Astrocyte (in vitro differentiated cells and primary cell): ENCODE results near the gene CDH10. TPM values are rescaled to one million over a fixed set of nuclear protein-coding genes. Genes with fewer than 3 reads are reported as not detected.

ENCODE experiments used
- DNase-seq: peaks from one replicate; pipeline ENCODE4 v3.0.0-alpha.2; 2010; ENCODE audit warnings: low read depth
- FAIRE-seq: peaks from 2 replicates; lab custom pipeline; 2011; peaks lifted over from hg19 to GRCh38; lab: Jason Lieb, UNC
- H2AFZ ChIP-seq: 2 replicates; pipeline ENCODE4 v1.6.0; 2012; ENCODE audit warnings: low read depth, low read length, inconsistent platforms
- H3K27ac ChIP-seq: 2 replicates; pipeline ENCODE4 v1.5.1; 2011; ENCODE audit warnings: low read depth, low read length, inconsistent platforms
- H3K27me3 ChIP-seq: 2 replicates; pipeline ENCODE4 v1.6.0; 2011; ENCODE audit warnings: low read length, inconsistent platforms; ENCODE audit not compliant: insufficient read depth
- H3K36me3 ChIP-seq: 2 replicates; pipeline ENCODE4 v1.5.1; 2011; ENCODE audit warnings: low read length, inconsistent platforms; ENCODE audit not compliant: insufficient read depth
- H3K4me1 ChIP-seq: 2 replicates; pipeline ENCODE4 v1.5.1; 2011; ENCODE audit warnings: low read length, inconsistent platforms; ENCODE audit not compliant: insufficient read depth
- H3K4me2 ChIP-seq: 2 replicates; pipeline ENCODE4 v1.6.0; 2012; ENCODE audit warnings: low read length, inconsistent platforms
- H3K4me3 ChIP-seq: 2 replicates; pipeline ENCODE4 v1.5.1; 2011; ENCODE audit warnings: low read depth, mild to moderate bottlenecking, low read length, inconsistent platforms; ENCODE audit not compliant: insufficient read depth
- H3K79me2 ChIP-seq: 2 replicates; pipeline ENCODE4 v1.6.0; 2012; ENCODE audit warnings: mild to moderate bottlenecking, low read length, inconsistent platforms; ENCODE audit not compliant: insufficient read depth
- H3K9ac ChIP-seq: 2 replicates; pipeline ENCODE4 v1.6.0; 2012; ENCODE audit warnings: mild to moderate bottlenecking, low read length, inconsistent platforms
- H3K9me3 ChIP-seq: 2 replicates; pipeline ENCODE4 v1.5.1; 2012; ENCODE audit warnings: low read depth, mild to moderate bottlenecking, low read length, inconsistent platforms; ENCODE audit not compliant: insufficient read depth
- H4K20me1 ChIP-seq: 2 replicates; pipeline ENCODE4 v1.6.0; 2012; ENCODE audit warnings: low read length, inconsistent platforms; ENCODE audit not compliant: insufficient read depth
- H3K27ac Mint-ChIP-seq: one replicate; pipeline ENCODE4 v1.8.0; 2021; ENCODE audit warnings: mild to moderate bottlenecking, mixed read lengths; ENCODE audit not compliant: unreplicated experiment
- H3K27me3 Mint-ChIP-seq: one replicate; pipeline ENCODE4 v1.8.0; 2021; ENCODE audit warnings: low read depth, mixed read lengths; ENCODE audit not compliant: unreplicated experiment
- H3K36me3 Mint-ChIP-seq: one replicate; pipeline ENCODE4 v1.8.0; 2021; ENCODE audit warnings: low read depth, mixed read lengths; ENCODE audit not compliant: unreplicated experiment
- H3K4me1 Mint-ChIP-seq: one replicate; pipeline ENCODE4 v1.8.0; 2021; ENCODE audit warnings: low read depth, mixed read lengths; ENCODE audit not compliant: unreplicated experiment
- H3K4me3 Mint-ChIP-seq: one replicate; pipeline ENCODE4 v1.8.0; 2021; ENCODE audit warnings: mild to moderate bottlenecking, moderate library complexity, mixed read lengths; ENCODE audit not compliant: unreplicated experiment
- H3K9me3 Mint-ChIP-seq: one replicate; pipeline ENCODE4 v1.8.0; 2021; ENCODE audit warnings: mild to moderate bottlenecking, mixed read lengths; ENCODE audit not compliant: unreplicated experiment
- CTCF ChIP-seq: IDR thresholded peaks from 2 replicates; pipeline ENCODE4 v1.5.1; 2011; ENCODE audit warnings: low read depth, mild to moderate bottlenecking, inconsistent platforms, low read length, moderate library complexity; ENCODE audit not compliant: insufficient read depth
- EZH2 ChIP-seq: IDR thresholded peaks from 2 replicates; pipeline ENCODE4 v1.6.1; 2012; ENCODE audit warnings: mild to moderate bottlenecking, low read length, inconsistent platforms; ENCODE audit not compliant: insufficient read depth
- total RNA-seq: library from RNA; stranded (reverse); gene quantifications from 2 replicates; pipeline ENCODE4 v1.2.1, GENCODE V29; 2021

The CDH10 gene
- total RNA-seq, 1 donor from 2014 or later, result 6.9 TPM

DNA sequence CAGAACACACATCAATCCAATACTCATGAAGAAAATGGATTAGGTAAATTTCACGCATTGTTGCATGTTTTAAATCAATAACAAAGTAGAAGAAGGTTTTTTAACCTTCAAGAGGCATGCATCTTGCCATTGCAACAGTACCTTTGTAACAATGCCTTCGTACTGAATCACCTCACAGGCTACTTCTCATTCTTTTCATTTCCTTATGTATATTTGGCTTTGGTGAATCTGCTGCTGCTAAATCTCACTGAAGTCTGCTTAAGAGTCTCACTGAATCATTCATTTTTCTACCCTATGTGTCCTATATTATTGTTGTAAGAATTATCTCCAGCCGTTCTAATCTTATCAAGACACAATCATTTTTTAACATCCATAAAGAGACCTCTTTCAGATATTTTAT lies 152.5 kb downstream of the CDH10 start:
- Histone ChIP-seq H2AFZ (no peak overlapping the region), H3K79me2 (no peaks in the 10 kb centered on the region), H3K4me3 (no peak overlapping the region), H3K9ac (no peak overlapping the region), H3K27ac (no peak overlapping the region), H3K4me2 (no peak overlapping the region), H3K4me1 (no peaks in the 10 kb centered on the region), H3K27me3 (no peaks in the 10 kb centered on the region), H3K36me3 (no peaks in the 10 kb centered on the region), H4K20me1 (no peaks in the 10 kb centered on the region), H3K9me3 (no peaks in the 10 kb centered on the region)
- no peak for FAIRE-seq
- Mint-ChIP-seq H3K27ac (no peak overlapping the region), H3K4me3 (no peak overlapping the region), H3K9me3 (no peaks in the 10 kb centered on the region), H3K36me3 (no peaks in the 10 kb centered on the region), H3K4me1 (no peaks in the 10 kb centered on the region), H3K27me3 (no peaks in the 10 kb centered on the region)
- TF ChIP-seq EZH2 (no peak), CTCF (no peak)
- no peak for DNase-seq

DNA sequence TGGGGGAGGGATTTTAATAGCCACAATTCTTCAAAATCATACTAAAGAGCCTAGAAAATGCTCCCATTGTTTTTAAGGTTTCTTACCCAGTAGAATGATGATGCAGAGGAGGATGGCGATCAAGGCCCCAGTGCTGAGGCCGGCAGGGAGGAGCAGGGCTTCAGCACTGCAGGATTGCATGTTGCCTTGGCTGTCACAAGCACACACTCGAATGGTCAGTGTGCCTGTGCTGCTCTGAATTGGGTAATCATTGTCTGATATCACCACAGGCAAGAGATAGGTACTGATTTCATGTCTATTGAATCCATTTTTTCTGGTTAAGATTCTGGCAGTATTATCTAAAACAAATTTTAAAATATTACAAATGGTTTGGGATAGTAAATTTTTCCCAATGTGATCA lies 153.3 kb downstream of the CDH10 start:
- H3K27me3 Mint-ChIP-seq, result no peaks in the 10 kb centered on the region
- Histone ChIP-seq H3K79me2 (no peaks in the 10 kb centered on the region), H3K9me3 (no peaks in the 10 kb centered on the region), H3K36me3 (no peaks in the 10 kb centered on the region), H3K27ac (no peak overlapping the region), H3K4me2 (no peak overlapping the region), H3K9ac (no peak overlapping the region), H2AFZ (no peak overlapping the region), H3K27me3 (no peaks in the 10 kb centered on the region), H3K4me1 (no peaks in the 10 kb centered on the region), H4K20me1 (no peaks in the 10 kb centered on the region), H3K4me3 (no peak overlapping the region)
- FAIRE-seq (no peak), DNase-seq (no peak)
- no peak overlapping the region for H3K27ac Mint-ChIP-seq
- no peaks in the 10 kb centered on the region for H3K4me1 Mint-ChIP-seq
- H3K9me3 Mint-ChIP-seq, result no peaks in the 10 kb centered on the region
- no peak for TF ChIP-seq EZH2
- no peak for TF ChIP-seq CTCF
- no peaks in the 10 kb centered on the region for H3K36me3 Mint-ChIP-seq
- H3K4me3 Mint-ChIP-seq, result no peak overlapping the region

DNA sequence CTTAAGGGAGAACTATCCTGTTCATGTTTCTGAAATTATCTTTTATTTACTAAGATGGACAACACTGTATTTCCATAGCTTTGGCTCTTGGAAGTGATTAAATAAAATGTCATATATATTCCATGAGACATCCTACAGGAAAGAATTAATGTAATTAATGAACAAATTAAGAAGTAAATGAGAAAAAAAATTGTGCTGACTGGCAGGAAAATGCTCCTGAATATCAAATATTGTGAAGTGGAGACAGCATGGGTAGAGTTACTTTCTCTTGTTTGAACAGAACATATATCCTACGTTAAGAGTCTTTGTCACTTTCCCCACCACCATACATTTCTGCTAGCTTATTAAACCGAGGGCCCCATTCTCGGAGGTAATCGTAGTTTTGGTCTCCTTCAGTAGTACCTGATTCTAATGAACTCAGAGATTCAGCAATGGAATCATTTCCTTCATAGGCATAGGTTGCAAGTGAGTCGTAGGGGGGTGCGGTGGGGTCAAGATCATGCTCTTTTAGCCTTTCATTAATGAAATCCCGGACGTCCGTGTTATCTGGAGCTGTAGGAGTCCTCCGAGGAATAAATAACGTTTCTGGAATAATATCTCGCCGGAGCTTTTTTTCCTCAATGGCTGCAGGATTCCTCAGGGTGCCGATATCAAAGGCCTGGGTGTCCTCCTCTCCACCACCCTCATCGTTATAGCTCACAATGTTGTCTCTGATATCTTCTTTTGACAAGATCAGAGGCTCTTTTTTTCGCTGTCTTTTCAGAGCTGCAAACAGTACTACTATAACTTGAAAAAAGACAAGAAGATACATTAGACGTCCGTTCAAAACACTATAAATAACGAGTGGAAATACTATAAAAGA lies 157.2 kb downstream of the CDH10 start:
- Mint-ChIP-seq H3K4me3 (no peak overlapping the region), H3K4me1 (no peaks in the 10 kb centered on the region), H3K27me3 (no peaks in the 10 kb centered on the region), H3K9me3 (no peaks in the 10 kb centered on the region), H3K27ac (no peak overlapping the region), H3K36me3 (no peaks in the 10 kb centered on the region)
- Histone ChIP-seq H3K4me1 (no peaks in the 10 kb centered on the region), H3K9ac (no peak overlapping the region), H2AFZ (no peak overlapping the region), H3K4me3 (no peak overlapping the region), H3K9me3 (no peaks in the 10 kb centered on the region), H4K20me1 (no peaks in the 10 kb centered on the region), H3K27me3 (no peaks in the 10 kb centered on the region), H3K27ac (no peak overlapping the region), H3K36me3 (no peaks in the 10 kb centered on the region), H3K79me2 (no peaks in the 10 kb centered on the region), H3K4me2 (no peak overlapping the region)
- FAIRE-seq (no peak), DNase-seq (no peak)
- TF ChIP-seq CTCF (no peak), EZH2 (no peak)
